GM12872 (cell line): ENCODE data around the gene MBNL1.

Source experiments
- CTCF ChIP-seq: IDR thresholded peaks from 3 replicates; pipeline ENCODE4 v1.5.1; 2011; ENCODE audit warnings: low read depth, mild to moderate bottlenecking, low read length, moderate library complexity; ENCODE audit not compliant: insufficient read depth

MBNL1 gene

DNA sequence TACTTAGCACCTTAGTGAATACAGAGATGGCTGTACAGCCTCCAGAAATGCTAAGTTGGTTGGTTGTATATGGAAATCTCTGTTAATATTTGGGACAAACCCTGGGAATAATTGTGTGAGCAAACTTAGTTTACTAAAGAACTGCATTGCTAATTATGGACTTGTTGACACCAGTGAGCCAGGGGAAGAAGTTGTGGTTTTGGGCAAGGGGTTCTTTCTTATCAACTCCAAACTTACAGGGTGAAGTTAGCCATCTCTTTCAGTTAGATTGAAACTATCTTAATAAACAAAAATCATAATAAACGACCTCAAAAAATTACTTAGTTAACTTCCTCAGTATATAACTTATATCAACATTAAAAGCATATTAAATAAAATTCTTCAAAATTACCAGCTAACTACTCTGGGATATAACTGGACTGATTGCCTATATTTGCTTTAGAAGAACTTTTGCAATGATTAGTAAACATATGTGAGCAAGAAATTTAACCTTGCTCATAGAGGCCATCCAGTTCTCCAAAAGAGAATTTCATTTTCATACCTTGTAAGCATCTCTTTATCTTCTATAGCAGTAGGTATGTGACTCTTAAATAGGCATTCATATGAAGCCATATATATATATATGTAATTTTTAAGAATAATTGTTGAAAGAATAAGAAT, 24.7 kb downstream of the MBNL1 start:
- no peak for TF ChIP-seq CTCF

- TF ChIP-seq CTCF: no peak
Observed at GRCh38 chr3:152295344-152295743, 26.6 kb downstream of the MBNL1 start.

- TF ChIP-seq CTCF: no peak
Observed at GRCh38 chr3:152295806-152296205, 27.1 kb downstream of the MBNL1 start.

DNA sequence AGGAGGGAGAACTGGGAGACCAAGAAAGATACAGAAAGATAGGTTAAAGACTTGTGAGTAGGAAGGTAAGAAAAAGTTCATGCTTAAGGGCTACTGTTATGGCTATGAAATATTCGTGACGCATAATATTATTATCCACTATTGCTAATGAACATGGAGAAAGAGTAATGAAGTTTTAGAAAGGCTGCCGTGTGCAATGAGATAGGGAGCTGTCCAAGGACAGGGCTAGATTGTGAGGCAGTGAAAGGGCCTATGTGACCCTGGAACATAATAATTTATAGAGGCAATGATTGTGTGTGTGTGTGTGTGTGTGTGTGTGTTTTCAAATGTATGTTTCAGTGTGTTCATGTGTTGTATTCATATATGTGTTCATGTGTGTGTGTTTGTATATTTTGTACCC, 27.7 kb downstream of the MBNL1 start:
- no peak for TF ChIP-seq CTCF

DNA sequence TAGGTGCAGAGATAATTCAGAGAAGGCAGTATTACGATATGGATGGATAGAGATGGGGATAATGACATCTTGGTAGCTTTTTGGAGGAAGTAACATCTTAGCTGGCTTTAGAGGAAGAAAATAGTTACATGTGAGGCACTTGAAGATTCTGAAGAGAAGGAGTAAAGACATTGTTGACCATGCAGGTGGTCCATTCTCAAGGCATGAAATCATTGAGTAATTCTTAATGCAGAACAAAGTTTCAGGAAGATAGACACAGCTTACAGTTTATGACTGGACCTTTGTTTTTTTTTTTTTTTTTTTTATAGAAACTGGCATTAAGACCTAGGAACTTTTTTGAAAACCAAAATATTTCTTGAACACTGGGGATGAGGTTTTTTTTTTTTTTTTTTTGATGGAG, 28.2 kb downstream of the MBNL1 start:
- no peak for TF ChIP-seq CTCF

DNA sequence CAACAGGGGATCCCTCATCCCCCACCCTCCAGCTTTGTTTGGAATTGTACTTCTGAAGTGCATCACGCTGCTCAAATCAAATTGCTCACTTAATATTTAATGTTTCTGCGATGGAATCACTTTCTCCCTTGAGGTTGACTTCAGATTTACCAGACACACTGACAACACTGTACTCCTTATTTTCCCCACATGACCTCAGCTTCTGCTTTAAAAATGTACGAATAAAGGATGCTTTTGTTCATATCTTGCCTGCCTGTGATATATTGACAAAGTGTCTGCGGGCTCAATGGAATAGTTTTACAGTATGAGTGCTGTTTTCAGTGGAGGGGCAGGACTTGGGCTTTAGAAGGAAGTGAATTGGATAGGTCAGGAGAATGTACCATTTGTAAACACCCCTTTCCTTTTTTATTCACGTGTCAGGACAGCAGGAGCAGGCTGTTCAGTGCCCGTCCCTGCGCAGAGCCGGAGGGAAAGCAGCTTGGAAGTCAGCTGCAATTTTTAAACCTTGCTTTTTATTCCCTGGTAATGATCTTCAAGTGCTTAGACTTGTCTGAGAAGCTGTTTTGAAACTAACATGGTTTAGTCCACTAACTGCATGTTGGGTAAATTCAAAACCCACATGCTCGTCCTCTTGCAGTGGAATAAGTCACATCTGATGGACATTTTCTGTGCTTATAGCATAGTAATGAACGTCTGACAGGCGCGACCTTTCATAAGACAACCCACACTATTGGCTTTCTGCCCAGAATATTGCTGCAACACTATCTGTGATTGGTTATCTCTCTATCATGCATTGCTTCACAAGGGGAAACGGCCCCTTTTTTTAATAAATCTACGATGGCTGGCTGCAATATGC, 29.9 kb downstream of the MBNL1 start:
- no peak for TF ChIP-seq CTCF

- no peak for TF ChIP-seq CTCF
Observed at GRCh38 chr3:152299249-152299976, 30.7 kb downstream of the MBNL1 start.
